C4-2B (cell line): ENCODE results near the gene RNF144A.

ENCODE experiments used
- H3K27ac ChIP-seq: fragments of 450-650 bp; 2 replicates; pipeline ENCODE4 v1.5.1; 2017
- ZFX ChIP-seq: fragments of 450-650 bp; IDR thresholded peaks from 2 replicates; pipeline ENCODE4 v1.6.1; 2017
- TF ChIP-seq, protein P1 (sequence below): fragments of 450-650 bp; conservative IDR thresholded peaks from 2 replicates; pipeline ENCODE4 v1.5.1; 2017; ENCODE audit warnings: mild to moderate bottlenecking

RNF144A gene

GRCh38 chr2:7028846-7029245 lies 111.6 kb downstream of the RNF144A start:
- TF ChIP-seq ZFX = no peak
- TF ChIP-seq, protein P1, sequence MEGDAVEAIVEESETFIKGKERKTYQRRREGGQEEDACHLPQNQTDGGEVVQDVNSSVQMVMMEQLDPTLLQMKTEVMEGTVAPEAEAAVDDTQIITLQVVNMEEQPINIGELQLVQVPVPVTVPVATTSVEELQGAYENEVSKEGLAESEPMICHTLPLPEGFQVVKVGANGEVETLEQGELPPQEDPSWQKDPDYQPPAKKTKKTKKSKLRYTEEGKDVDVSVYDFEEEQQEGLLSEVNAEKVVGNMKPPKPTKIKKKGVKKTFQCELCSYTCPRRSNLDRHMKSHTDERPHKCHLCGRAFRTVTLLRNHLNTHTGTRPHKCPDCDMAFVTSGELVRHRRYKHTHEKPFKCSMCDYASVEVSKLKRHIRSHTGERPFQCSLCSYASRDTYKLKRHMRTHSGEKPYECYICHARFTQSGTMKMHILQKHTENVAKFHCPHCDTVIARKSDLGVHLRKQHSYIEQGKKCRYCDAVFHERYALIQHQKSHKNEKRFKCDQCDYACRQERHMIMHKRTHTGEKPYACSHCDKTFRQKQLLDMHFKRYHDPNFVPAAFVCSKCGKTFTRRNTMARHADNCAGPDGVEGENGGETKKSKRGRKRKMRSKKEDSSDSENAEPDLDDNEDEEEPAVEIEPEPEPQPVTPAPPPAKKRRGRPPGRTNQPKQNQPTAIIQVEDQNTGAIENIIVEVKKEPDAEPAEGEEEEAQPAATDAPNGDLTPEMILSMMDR = no peak

GRCh38 chr2:7029291-7030059 lies 112.3 kb downstream of the RNF144A start:
- no peak overlapping the region; the same call in 1 of the 2 replicates for H3K27ac ChIP-seq
- TF ChIP-seq ZFX = no peak
- TF ChIP-seq, protein P1 = no peak

More at GRCh38 chr2:7028846-7029245, 111.6 kb downstream of the RNF144A start:
- H3K27ac ChIP-seq = no peak overlapping the region

- TF ChIP-seq ZFX = no peak
- TF ChIP-seq, protein P1 = no peak
Observed at GRCh38 chr2:7030810-7031209, 113.6 kb downstream of the RNF144A start.

DNA sequence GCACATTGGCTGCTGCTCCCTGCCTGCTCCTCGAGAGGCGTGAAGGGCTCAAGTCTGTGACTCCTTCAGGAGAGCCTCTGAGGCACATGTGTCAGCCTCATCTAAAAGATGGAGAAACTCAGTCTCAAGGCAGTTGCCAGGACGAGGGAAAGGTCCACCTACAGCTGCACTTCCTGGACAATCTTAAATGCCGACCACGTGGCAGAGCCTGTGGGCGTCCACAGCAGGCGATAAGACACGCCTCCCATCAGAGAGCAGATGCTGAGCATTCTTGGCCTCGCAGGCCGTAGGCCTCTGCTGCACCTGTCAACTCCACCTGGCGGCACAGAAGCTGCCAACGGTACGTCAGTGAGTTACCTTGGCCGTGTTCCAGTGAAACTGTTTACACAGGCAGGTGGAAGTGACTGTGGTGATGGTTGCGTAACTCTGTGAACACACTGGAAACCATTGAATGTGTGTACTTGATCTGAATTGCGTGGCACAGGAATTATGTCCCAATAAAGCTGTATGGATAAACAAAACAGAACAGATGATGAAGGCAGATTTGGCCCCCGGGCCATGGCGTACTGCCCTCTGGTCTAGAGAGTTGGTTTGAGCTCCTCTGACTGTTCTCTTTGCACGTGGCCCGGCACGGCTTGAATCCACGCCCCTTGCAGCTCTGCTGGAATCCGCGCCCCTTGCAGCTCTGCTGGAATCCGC lies 114.5 kb downstream of the RNF144A start:
- TF ChIP-seq, protein P1 = peak; percentile 25
- no peak for TF ChIP-seq ZFX

More at GRCh38 chr2:7030810-7031209, 113.6 kb downstream of the RNF144A start:
- peak overlapping the region; percentile 49 for H3K27ac ChIP-seq

GRCh38 chr2:7032371-7032770 lies 115.2 kb downstream of the RNF144A start:
- H3K27ac ChIP-seq = peak overlapping the region; percentile 2; the same call in 1 of the 2 replicates
- no peak for TF ChIP-seq ZFX
- TF ChIP-seq, protein P1 = no peak

More for the DNA sequence above, 114.5 kb downstream of the RNF144A start:
- H3K27ac ChIP-seq = peak overlapping the region; percentile 49

DNA sequence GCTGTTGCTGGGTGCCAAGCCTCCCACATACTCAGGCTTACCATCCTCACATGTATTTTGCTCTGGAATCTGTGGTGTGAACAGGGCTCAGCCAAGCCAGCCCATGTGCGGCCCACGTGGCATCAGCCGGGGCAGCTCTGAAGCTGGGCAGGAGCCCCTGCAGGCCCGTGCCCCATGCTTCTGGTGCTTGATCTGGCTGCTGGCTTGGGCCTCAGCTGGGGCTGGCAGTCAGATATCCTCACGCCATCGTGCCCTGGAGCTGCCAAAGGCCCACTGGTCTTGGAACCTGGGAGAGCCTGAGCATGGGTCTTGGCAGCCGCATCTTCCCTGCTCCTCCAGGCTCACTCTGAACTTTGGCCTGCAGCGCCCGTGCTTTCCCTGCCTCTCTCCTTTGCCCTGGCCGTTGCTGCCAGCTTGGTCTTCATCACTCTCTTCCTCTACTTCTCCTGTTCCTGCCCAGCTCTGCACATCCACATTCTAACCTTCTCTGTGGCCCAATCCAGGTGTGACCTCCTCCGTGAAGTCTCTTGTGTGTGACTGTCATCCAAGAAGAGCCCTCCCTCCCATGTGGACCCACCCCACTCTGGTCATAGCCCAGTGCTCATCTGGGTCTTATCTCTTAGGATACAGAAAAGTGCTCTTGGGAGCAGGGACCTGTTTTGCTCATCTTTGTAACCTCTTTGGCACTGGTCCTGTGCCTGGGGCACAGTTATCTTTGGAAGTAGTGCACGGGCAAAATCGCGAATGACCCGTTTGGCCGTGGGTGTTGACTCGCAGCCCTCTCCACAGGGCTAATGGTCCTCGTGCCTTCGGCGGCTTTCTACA lies 116.1 kb downstream of the RNF144A start:
- no peak overlapping the region; the same call in 1 of the 2 replicates for H3K27ac ChIP-seq
- no peak for TF ChIP-seq ZFX

DNA sequence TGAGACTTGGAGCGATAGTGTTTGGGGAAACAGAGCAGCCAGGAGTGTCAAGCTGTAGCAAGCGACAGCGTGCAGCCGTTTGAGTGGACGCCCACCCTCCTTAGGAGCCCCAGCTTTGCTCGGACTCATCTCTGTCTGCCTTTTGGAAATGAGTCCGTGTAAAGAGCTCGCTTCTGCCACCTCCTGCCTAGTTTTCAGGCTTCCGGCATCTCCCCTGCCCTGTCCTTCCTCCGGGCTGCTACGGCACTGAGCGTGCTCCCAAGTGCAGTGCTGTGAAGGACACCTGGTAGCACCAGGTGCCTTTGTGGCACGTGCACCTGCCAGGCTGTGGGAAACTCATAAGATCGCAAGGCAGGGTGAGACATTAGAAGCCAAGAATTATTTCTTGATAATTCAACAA lies 117.1 kb downstream of the RNF144A start:
- TF ChIP-seq, protein P1 = peak; percentile 36
- no peak for TF ChIP-seq ZFX

More for the DNA sequence above, 117.1 kb downstream of the RNF144A start:
- H3K27ac ChIP-seq = no peak overlapping the region
